Measurements from ENCODE around the gene CHSY3.

- TF ChIP-seq EZH2 (IDR thresholded peaks at IDR 0.05; ENCODE audit: low read length, missing control alignments), result no peak
- TF ChIP-seq, protein P1, sequence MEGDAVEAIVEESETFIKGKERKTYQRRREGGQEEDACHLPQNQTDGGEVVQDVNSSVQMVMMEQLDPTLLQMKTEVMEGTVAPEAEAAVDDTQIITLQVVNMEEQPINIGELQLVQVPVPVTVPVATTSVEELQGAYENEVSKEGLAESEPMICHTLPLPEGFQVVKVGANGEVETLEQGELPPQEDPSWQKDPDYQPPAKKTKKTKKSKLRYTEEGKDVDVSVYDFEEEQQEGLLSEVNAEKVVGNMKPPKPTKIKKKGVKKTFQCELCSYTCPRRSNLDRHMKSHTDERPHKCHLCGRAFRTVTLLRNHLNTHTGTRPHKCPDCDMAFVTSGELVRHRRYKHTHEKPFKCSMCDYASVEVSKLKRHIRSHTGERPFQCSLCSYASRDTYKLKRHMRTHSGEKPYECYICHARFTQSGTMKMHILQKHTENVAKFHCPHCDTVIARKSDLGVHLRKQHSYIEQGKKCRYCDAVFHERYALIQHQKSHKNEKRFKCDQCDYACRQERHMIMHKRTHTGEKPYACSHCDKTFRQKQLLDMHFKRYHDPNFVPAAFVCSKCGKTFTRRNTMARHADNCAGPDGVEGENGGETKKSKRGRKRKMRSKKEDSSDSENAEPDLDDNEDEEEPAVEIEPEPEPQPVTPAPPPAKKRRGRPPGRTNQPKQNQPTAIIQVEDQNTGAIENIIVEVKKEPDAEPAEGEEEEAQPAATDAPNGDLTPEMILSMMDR (conservative IDR thresholded peaks at IDR 0.05 in 1 of 2, IDR thresholded peaks at IDR 0.05 in 1 of 2; ENCODE audit: low read depth in 1 of 2, low read length in 2 of 2), result no peak
These were observed 262.7 kb downstream of the CHSY3 start for GRCh38 chr5:130166839-130167490.

Data from fibroblast of lung (primary cell).